NCI-H446 treated with DMSO at 0.1 percent for 48 hours (cell line): ENCODE results near the gene MDN1.

ENCODE experiments used
- DNase-seq: peaks from one replicate; lab custom pipeline; 2025; lab: John Stamatoyannopoulos, UW

Gene MDN1

GRCh38 chr6:89596484-89596883, 223.1 kb downstream of the MDN1 start:
- DNase-seq: no peak

- DNase-seq: no peak
Measured at GRCh38 chr6:89596056-89596455, 223.5 kb downstream of the MDN1 start.
